Cardiac fibroblast (primary cell): ENCODE data around the gene CPEB4.
A peak's percentile ranks its signal among the peaks of the same experiment; 100 is the strongest.

Experiments used
- DNase-seq, 2 donors: peaks; one replicate each; pipeline versions ENCODE4 v3.0.0 to v3.0.0-alpha.2; 2010; ENCODE audit warnings: low read depth in 2 of 2
- H3K4me3 ChIP-seq, 2 donors: replicated peaks in 1 of 2; 1 replicate in 1 of 2; 2 replicates in 1 of 2; pipeline ENCODE4 v1.5.1; 2011; ENCODE audit warnings: low read depth in 2 of 2, low read length in 2 of 2, mild to moderate bottlenecking in 2 of 2, moderate library complexity in 1 of 2
- CTCF ChIP-seq: IDR thresholded peaks from one replicate; pipeline ENCODE4 v1.5.1; 2011; ENCODE audit warnings: low read depth, mild to moderate bottlenecking, low read length, inconsistent platforms

The CPEB4 gene

GRCh38 chr5:173954671-173955521 is 66.7 kb downstream of the CPEB4 start:
- H3K4me3 ChIP-seq: no peak overlapping the region
- DNase-seq: peak; percentile 39 to 41
- TF ChIP-seq CTCF: no peak

GRCh38 chr5:173960986-173961385 is 72.8 kb downstream of the CPEB4 start:
- no peak overlapping the region for H3K4me3 ChIP-seq
- DNase-seq: no peak
- TF ChIP-seq CTCF: no peak

- DNase-seq: no peak
- TF ChIP-seq CTCF: no peak
- no peak overlapping the region for H3K4me3 ChIP-seq
Observed at GRCh38 chr5:173961418-173961817, 73.3 kb downstream of the CPEB4 start.

GRCh38 chr5:173962436-173962972 is 74.4 kb downstream of the CPEB4 start:
- TF ChIP-seq CTCF: no peak
- no peak for DNase-seq
- H3K4me3 ChIP-seq: no peak overlapping the region

GRCh38 chr5:173963182-173963838 is 75.2 kb downstream of the CPEB4 start:
- no peak for TF ChIP-seq CTCF
- H3K4me3 ChIP-seq: no peak overlapping the region
- peak; percentile 43 to 58 for DNase-seq

- no peak overlapping the region for H3K4me3 ChIP-seq
- TF ChIP-seq CTCF: no peak
- no peak for DNase-seq
Observed at GRCh38 chr5:173963867-173964441, 75.8 kb downstream of the CPEB4 start.
